Inflammatory macrophage (primary cell): ENCODE data around the gene TNFRSF11A.
A peak's percentile ranks its signal among the peaks of the same experiment; 100 is the strongest.

Experiments used
- DNase-seq, 2 donors: peaks; one replicate each; pipeline ENCODE4 v3.0.0-alpha.2; 2020 to 2022

The TNFRSF11A gene

DNA sequence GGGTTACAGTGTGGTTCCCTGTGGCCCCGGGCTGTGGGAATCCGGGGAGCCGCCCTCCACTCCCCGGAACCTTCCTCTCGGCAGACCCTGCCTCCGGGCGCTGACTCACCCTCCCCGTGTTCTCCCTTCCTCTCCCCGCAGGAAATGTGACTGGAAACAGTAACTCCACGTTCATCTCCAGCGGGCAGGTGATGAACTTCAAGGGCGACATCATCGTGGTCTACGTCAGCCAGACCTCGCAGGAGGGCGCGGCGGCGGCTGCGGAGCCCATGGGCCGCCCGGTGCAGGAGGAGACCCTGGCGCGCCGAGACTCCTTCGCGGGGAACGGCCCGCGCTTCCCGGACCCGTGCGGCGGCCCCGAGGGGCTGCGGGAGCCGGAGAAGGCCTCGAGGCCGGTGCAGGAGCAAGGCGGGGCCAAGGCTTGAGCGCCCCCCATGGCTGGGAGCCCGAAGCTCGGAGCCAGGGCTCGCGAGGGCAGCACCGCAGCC is 59.5 kb downstream of the TNFRSF11A start:
- DNase-seq: no peak

DNA sequence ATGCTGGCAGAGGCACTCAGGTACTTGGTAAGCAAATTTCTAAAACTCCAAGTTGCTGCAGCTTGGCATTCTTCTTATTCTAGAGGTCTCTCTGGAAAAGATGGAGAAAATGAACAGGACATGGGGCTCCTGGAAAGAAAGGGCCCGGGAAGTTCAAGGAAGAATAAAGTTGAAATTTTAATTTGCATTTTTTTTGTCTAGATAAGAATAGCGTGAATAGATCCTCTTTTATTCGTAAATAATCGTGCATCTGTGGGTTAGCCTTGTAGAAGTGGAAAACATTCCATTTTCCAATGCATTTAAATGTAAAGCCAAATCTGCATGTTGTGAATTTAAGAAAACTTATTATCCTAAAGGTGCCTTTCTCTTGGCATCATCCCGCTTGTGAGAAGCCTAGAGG is 61.0 kb downstream of the TNFRSF11A start:
- no peak for DNase-seq

DNA sequence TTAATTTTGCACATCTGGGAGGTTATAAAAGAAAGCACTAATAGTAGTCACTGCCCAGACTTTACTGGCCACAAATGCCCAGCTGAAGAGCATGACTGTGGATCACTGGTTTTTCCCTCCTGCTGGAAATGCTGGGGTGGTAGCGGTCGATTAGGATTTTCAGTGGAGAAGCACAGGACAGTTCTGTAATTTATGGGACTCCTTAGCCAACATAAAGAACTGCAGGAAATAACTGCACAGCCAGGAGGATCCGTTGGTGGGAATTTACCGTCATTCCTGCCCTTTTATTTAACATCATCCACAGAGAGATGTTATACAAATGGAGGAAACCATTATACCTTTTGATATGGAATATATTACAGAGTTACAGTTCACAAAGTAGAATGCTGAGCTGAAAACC is 61.5 kb downstream of the TNFRSF11A start:
- DNase-seq: no peak

DNA sequence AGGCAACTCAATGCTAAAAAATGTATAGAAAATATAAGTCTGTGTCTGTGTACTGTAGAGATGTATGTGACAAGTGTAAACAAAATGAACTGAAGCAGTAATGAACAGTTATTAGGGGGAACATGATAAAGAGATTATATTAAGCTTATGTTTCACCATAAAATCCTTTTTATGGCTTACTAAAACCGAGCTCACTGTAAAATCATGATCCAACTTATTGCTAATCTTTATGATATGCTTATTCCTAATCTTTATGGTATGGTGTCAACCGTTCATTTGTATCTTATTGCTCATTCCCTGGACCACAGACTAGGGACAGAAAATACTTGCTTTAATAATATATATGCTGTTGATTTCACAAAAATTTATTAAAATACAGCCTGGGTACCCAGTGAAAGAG is 62.1 kb downstream of the TNFRSF11A start:
- DNase-seq: no peak

DNA sequence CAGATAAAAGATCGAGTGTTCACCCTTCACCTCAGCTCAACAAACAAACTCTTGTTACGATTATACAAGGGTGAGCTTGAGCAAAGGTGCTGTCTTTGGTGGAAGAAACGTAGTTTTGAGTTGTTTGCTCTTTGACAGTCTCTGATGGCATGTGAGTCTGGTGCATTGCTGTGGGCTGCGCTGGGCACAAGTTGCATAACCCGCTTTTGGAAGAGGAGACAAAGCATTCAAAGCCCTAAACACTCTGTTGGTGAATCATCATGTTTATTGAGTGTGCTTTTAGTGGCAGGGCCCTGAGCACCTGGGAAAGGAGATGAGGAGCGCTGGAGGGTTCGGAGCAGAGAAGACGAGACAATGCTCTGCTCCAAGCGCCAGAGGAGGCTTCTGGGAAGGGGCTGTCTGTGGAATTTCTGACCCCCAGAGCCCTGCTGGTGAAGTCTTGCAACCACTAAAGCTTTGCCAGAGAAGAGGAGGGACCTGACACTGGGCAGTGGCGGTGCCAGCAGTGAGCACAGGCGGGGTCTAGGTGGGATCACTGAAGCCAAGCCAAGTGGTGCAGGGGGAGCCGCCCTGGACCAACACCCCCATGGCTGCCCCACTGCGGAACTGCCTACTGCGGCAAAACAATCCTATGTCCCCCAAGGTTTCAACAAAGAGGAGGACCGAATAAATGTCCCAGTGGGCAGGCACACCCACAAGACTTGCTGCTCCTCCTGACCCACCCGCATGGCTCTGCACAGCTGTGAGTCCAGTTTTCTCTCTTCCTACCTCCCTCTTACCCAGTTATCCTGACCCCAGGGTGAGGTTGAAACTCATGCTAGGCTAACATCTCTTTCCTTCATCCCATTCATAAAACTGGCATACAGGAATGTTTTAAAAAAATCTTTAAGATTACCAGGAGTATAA is 64.0 kb downstream of the TNFRSF11A start:
- DNase-seq: no peak

DNA sequence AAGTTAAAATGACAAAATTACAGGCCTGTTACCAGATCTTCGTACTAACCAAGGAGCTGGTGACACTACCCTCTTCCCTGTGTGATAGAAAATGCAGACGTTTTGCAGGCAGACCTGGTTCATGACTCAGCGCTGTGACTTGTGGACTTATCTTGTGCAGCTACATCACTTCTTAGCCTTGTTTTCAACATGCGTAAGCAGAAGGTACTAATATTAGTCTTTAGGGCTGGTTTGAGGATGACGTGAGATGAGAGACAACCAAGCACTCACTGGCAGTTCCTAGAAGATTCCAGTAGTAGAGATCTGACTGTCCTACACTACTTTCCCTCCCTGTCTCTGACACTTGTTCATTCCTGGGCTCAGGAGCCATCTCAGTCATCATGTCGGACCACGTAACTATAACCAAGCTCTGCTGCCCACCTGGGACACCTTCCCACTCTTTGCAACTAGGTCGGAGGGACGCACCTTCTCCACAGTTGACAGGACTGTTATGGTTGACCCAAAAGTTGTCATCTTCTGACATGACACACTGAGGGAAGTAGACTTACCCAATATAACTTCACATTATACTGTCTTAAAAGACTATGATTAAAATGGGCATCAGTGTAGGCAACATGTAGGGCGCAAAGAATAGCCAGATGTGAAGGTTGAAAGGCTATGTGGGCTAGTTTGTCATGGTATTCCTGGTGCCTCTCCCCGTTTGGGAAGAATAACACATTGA is 64.8 kb downstream of the TNFRSF11A start:
- no peak for DNase-seq

DNA sequence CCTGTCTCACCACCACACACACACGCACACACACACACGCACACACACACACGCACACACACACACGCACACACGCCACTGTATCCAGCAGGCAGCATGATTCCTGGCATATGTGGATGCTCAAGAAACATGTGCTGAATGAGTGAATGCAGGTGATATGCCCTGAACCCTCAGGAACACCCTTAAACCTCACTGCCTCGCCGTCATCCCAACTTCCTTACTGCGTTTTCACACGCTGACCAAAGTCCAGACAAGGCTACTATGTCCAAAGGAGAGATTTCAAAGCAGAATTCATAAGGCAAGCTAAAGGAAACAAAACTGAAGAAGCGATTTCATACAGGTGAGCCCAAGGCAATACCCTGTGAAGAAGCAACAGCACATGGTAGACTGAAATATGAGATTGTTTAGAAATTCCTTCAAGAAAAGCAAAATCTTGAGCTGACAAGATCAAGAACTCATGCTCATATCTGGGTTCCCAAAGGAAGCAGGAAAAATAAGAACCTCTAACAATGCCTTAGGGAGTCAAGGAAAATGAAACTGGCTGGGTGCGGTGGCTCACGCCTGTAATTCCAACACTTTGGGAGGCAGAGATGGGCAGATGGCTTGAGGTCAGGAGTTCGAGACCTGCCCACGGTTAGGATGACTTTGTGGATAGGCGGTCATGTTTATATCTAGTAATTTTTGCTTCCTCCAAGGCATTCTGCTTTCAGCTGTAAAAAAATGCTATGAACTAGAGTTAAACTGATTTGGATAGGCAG is 69.1 kb downstream of the TNFRSF11A start:
- no peak for DNase-seq

DNA sequence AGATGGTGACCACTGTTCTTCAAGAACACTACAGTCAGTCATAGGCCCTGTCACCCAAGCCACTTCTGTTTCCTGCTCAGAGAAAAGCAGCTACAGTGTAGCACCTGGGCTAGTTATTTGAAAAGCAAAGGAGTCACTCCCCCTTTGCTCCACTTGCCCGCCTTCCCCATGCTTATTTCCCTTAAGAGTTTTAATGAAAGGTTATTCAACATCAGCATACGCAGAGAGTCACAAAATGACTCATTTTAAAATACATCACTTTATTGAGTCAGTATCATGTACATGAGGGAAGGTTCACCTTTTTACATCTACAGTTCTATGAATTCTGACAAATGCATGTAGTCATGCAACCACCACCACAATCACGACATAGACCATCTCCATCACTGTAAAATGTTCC is 71.3 kb downstream of the TNFRSF11A start:
- no peak for DNase-seq

DNA sequence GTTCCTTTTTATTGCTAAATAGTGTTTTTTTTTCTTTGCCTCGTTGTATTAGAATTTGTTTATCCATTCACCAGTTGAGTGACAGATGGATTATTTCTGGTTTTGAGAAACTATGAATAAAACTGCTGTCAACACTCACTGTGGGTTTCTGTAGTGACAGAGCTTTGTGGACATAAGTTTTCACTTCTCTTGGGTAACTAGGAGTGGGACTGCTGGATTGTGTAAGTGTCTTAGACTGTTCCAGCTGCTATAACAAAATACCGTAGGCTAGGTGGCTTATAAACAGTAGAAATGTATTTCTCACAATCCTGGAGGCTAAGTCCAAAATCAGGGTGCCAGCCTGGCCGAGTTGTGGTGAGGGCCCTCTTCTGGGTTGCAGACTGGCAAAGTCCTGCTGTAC is 71.9 kb downstream of the TNFRSF11A start:
- DNase-seq: peak; percentile 16 to 22

DNA sequence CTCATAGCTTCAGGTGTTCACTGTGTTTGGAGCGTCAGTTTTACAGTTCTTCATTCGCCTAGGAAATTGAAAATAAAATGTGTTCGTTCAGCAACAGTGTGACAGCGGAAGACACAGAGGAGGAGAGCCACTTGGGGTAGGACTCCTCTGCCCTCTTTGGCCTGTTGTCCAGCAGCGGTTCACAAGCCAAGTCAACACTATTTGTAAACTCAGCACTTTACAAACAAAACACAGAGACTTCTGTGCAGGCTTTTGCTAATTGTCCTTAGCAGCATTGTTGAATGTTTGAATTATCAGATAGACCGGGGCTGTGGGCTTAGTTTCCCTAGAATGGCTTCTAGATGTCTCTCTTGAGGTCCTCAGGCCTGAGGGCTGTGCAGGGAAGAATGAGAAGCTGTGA is 73.2 kb downstream of the TNFRSF11A start:
- no peak for DNase-seq

DNA sequence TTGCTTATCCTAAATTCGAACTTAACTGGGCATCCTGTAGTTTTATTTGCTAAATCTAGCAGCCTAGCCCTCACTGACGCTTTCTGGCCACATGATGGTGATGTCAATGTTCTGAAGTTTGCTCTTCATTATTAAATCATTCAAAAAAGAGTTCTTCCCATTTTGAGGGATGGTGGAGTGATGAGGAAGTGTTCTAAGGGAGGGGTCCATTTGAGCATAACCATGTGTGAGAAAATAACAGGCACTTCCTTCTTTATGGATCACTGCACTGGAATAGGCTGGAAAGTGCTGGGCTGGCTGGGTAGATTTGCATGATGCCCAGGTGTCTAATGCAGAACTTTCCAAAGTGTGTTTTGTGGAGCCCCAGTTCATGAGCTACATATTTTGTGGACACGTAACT is 74.2 kb downstream of the TNFRSF11A start:
- peak; percentile 72 to 84 for DNase-seq

DNA sequence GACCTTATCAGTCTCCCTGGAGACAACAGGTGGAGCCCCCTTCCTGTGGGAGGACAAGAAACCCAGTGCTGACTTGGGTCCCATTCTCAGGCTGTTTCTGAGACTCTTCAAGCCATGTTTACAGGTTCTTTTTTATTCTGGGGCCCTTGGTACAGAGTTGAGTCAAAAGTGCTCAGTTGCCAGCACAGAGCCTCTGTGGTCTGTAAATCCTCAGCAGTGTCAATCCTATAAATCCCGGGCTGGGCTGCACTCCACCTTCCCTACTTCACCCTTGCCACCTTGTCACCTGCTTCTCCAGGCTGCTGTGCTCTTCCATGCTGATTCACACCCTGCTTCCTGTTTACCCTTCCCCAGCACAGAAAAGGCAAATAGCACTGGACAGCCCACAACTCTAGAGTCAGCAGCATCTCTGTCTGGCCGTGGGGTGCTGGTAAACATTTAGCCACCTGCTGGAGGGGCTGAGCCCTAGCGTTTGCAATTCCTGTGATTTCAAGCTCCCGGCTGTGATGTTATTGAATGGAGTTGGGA is 74.7 kb downstream of the TNFRSF11A start:
- DNase-seq: no peak

DNA sequence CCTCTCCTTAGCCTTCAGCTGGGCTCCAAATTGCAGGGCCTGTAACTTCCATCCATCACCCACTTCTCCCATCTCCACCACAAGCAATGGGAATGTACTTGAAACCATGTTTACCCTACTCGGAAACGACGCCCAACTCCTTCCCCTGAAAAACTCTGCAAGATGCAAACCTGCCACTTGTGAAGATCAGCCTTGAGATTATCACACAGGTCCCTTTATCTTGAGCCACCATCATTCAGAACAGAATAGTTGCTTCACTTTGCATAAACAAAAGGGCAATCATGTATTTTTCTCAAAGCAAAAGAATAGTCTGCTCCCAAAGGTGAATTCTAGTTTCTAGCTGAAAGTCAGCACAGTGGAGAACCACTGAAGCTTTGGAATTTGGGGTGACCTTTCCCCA is 75.8 kb downstream of the TNFRSF11A start:
- DNase-seq: no peak

DNA sequence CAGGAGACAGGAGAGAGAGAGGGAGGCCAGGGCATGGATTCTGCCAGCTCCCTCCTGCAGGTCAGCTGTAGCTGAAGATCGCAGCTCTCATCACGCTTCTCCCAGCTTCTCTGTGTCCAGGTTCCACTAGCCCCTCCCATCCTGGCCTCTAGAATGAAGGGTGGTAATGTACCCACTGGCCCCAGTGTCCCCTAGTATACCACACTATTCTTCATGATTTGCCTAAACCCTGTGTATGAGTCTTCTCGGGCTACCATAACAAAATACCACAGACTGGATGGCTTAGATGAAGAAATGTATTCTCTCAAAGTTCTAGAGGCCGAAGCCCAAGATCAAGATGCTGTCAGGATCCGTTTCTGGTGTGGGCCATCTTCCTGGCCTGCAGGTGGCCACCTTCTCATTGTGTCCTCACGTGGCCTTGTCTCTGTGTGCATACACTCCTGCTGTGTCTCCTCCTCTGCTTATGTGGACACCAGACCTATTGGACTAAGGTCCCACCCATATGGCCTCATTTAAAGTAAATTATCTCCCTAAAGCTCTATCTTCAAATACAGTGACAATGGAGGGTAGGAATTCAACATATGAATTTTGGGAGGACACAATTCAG is 77.3 kb downstream of the TNFRSF11A start:
- no peak for DNase-seq

DNA sequence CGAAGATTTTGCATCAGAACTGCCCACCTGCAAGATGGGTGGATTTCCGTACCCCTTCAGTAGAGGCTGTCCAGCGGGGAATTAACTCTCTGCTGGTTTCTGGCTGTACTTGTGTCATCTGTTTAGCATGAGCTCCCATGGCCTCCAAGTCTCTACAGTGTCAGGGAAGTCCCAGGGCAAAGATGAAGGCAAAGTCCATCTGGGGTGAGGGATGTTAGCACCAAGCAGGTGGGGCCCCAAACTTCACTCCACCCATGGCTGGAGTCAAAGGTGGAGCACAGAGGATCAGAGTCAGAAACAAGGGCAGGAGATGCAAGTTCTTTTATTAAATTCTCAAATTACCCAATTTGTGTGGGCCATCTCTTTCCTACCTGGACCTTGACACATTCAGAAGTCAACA is 78.0 kb downstream of the TNFRSF11A start:
- DNase-seq: no peak

DNA sequence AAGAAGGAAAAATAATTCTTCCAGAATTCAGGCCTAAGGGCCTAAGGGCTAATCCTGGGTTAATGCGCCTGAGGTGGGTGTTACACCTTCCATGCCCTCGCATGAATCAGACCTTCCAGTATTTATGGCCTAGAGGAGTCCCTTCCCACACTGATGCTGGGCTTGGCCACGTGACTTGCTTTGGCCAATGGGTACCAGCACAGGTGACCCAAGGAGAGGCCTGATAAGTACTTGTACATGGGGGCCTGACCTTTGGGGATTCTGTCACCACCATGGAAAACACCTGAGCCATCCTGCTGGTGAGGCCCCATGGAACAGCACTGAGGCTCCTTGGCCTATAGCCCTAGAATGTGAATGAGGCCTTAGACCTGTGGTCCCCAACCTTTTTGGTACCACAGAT is 79.8 kb downstream of the TNFRSF11A start:
- DNase-seq: no peak

DNA sequence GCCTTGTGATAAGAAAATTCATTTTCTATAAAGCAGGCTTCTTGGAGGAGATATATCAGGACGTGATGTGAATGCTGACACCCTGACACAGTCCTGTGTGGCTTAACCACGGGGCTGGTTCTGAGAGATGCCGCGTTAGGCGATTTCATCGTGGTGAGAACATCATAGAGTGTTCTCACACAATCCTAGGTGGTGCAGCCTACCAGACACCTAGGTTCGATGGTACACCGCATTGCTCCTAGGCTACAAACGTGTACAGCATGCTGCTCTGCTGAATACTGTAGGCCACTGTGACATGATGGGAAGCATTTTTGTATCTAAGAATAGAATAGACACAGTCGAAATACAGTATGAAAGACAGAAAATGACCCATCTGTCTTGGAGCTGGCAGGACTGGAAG is 82.5 kb downstream of the TNFRSF11A start:
- DNase-seq: no peak

DNA sequence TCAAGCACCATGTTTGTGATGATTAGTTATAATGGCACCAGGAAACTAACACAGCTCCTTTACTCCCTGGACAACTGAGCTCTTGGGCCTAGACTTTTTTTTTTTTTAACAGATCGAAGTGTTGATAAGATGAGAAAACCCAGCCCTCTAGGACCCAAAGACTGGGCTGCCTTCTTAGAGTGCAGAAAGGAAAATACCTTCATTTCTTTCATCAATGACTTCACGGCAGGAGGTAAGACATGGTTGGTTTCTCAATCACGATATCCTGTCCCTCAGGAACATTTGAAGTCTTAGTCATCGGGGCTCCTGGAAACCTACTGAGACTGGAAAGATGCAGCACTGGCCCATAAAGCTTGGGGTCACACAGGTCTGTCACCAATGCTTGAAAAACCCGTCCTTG is 84.7 kb downstream of the TNFRSF11A start:
- DNase-seq: no peak

DNA sequence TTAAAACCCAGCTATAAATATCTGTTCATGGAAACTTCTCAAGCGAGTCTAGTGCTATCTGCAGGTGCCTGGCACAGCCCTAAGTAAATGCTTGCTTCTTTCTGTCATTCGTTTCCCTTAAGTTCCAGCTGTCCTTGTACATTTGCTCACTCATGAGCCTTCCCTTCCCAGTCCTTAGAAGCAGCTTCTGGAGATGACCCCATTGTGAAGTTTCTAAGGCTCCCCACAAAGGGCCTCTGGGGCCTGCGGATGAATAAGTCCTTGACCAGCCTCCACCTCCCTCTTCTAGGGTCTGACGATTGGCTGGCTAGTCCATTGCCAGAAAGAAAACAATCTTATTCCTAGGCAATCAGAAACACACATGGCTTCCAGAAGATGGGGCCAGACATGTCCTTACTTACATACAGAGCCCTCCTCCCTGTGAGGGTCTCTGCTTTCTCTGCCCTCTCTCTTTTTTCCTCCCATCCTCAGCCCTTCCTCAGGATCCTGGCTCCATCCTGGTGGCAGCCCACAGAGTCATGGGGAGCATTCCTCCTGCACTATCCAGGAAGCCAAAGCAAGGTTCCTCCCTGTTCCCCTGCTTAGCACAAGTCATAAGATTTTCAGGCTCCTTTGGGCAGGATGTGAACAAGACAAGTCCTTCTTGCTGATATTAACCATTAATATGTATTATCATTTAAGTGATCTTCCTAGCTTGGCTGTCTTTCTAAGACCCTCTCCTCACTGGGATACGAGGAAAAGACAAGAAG is 87.3 kb downstream of the TNFRSF11A start:
- DNase-seq: no peak

DNA sequence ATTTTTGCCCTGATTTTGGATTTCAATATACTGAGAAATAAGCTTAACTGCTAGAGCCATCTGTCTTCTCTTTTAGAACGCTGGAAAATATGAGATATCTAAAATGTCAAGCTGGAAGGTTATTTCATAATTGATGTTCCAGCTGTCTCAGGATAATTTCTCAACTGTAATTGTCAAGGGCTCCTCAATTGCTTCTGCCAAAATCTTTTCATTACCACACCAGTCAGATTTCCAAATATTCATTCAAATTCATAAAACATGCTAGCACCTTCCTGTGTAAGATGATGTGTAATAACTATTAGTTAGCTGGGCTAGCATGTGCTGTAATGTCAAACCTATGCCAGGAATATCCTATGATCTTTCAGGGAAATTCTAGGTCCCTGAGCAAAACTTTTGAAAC is 88.1 kb downstream of the TNFRSF11A start:
- DNase-seq: no peak

DNA sequence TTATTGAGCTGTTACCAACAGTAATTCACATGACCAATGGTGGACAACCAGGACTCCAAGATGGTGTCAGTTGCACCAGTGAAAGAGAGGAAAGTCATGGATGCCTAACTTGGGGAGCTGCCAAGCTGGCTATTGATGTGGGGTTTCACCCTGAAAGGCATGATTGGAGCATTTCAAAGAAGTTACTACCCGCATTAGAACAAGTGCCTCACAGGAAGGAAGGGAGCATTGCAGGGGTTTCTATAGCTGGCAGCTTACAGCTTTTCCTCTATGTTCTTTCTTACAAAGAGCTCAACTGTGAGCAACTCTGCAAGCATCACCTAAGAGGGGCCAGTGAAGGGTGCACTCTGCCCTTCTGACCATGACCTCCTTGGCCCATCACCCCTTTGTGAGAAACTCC is 93.1 kb downstream of the TNFRSF11A start:
- no peak for DNase-seq

DNA sequence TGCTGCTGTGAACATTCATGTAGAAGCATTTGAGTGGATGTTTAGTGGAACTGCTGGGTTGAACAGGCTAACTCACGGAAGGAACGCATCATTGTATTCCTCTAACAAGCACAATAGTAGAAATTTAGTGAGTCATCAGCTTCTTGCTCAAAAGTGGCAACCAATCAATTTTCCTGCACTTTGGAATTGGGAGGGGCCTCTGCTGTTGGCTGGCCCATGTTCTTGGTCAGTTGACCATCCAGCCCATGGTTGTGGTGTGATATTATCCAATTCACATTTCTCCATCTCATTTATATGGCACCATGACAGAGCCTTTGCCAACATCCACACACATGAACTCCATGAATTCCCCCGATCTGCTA is 95.0 kb downstream of the TNFRSF11A start:
- DNase-seq: no peak
